GM18873 (cell line): ENCODE measurements around the gene GSX1.
"Not testable (repeated sequence)": the region's sequence is repeated elsewhere in the genome, so short reads cannot be mapped to it uniquely, and the experiment has no call there.

Source experiments
- ATAC-seq: cut with Tn5 transposase; IDR thresholded peaks from one replicate; pipeline ENCODE4 v1.9.1; 2021; ENCODE audit warnings: mild to moderate bottlenecking, moderate library complexity, moderate number of reproducible peaks; ENCODE audit not compliant: unreplicated experiment, low FRiP score

GSX1 gene

GRCh38 chr13:27793507-27794367 is 1.5 kb downstream of the GSX1 start:
- no peak for ATAC-seq

- ATAC-seq = no peak
Observed at GRCh38 chr13:27794368-27794691, 2.0 kb downstream of the GSX1 start.

GRCh38 chr13:27794921-27795717 is 2.8 kb downstream of the GSX1 start:
- ATAC-seq = no peak

GRCh38 chr13:27795718-27796019 is 3.4 kb downstream of the GSX1 start:
- no peak for ATAC-seq

GRCh38 chr13:27796544-27797227 is 4.4 kb downstream of the GSX1 start:
- ATAC-seq = no peak

- ATAC-seq = no peak
Observed at GRCh38 chr13:27797228-27797624, 4.9 kb downstream of the GSX1 start.

- no peak for ATAC-seq
Observed at GRCh38 chr13:27806744-27807387, 14.6 kb downstream of the GSX1 start.

GRCh38 chr13:27808851-27809550 is 16.7 kb downstream of the GSX1 start:
- ATAC-seq = no peak

GRCh38 chr13:27810009-27810408 is 17.7 kb downstream of the GSX1 start:
- no peak for ATAC-seq

- ATAC-seq = no peak
Observed at GRCh38 chr13:27810461-27810860, 18.2 kb downstream of the GSX1 start.

GRCh38 chr13:27813826-27814225 is 21.5 kb downstream of the GSX1 start:
- ATAC-seq = no peak

GRCh38 chr13:27817832-27818231 is 25.5 kb downstream of the GSX1 start:
- ATAC-seq = not testable (repeated sequence)

- no peak for ATAC-seq
Observed at GRCh38 chr13:27820524-27821482, 28.5 kb downstream of the GSX1 start.

- no peak for ATAC-seq
Observed at GRCh38 chr13:27821566-27821965, 29.3 kb downstream of the GSX1 start.

- ATAC-seq = no peak
Observed at GRCh38 chr13:27822258-27822872, 30.1 kb downstream of the GSX1 start.

- no peak for ATAC-seq
Observed at GRCh38 chr13:27822873-27823311, 30.6 kb downstream of the GSX1 start.

GRCh38 chr13:27824121-27824520 is 31.8 kb downstream of the GSX1 start:
- no peak for ATAC-seq

- no peak for ATAC-seq
Observed at GRCh38 chr13:27825072-27825471, 32.8 kb downstream of the GSX1 start.
